Thyroid gland (tissue), 4 donors: ENCODE results near the gene MAP3K5.

Experiments used
- POLR2A ChIP-seq, 2 donors: fragments of 450-650 bp; IDR thresholded peaks; one replicate each; pipeline ENCODE4 v1.6.1; 2017; ENCODE audit warnings: antibody characterized with exemption in 2 of 2, mild to moderate bottlenecking in 2 of 2, moderate library complexity in 1 of 2
- TF ChIP-seq, protein P1 (sequence below), 6 experiments: fragments of 200-600 bp in 3 of 6; fragments of 450-650 bp in 3 of 6; sonication (generic) in 3 of 6; IDR thresholded peaks; one replicate each; pipeline ENCODE4 v1.5.1; 2016 to 2019; ENCODE audit warnings: antibody characterized with exemption in 6 of 6, mild to moderate bottlenecking in 2 of 6, inconsistent platforms in 1 of 6, moderate library complexity in 1 of 6

DNA sequence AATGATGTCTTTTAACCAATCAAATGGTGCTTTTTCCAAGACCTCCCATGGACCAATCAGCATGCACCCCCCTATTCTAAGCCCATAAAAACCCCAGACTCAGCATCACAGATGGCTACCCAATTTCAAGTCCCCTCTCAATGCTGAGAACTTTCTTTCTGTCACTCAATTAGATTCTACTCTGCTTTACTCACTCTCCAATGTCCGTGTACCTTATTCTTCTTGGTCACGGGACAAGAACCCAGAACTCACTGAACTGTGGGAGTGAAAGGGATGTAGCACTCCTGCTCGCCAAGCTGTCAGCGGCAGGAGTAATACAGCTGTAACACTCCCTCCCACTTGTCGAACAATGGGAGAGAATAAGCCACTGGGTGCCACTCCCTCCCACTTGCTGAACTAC lies 221.2 kb downstream of the MAP3K5 start:
- TF ChIP-seq, protein P1, sequence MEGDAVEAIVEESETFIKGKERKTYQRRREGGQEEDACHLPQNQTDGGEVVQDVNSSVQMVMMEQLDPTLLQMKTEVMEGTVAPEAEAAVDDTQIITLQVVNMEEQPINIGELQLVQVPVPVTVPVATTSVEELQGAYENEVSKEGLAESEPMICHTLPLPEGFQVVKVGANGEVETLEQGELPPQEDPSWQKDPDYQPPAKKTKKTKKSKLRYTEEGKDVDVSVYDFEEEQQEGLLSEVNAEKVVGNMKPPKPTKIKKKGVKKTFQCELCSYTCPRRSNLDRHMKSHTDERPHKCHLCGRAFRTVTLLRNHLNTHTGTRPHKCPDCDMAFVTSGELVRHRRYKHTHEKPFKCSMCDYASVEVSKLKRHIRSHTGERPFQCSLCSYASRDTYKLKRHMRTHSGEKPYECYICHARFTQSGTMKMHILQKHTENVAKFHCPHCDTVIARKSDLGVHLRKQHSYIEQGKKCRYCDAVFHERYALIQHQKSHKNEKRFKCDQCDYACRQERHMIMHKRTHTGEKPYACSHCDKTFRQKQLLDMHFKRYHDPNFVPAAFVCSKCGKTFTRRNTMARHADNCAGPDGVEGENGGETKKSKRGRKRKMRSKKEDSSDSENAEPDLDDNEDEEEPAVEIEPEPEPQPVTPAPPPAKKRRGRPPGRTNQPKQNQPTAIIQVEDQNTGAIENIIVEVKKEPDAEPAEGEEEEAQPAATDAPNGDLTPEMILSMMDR (IDR thresholded peaks at IDR 0.05), result no peak
- no peak for TF ChIP-seq POLR2A (IDR thresholded peaks at IDR 0.05)
